Stimulated activated CD4-positive, alpha-beta T cell treated with anti-CD3 and anti-CD28 coated beads, Interleukin-1b, Interleukin-23, amount 100 ng/mL, for 24 hours (primary cell): Measurements from ENCODE around the gene KLHL29.

ENCODE experiments used
- DNase-seq, 4 experiments: peaks; one replicate each; pipeline ENCODE4 v3.0.0-alpha.2; 2020; ENCODE audit warnings: low read depth in 4 of 4, low spot score in 1 of 4

Gene KLHL29

DNA sequence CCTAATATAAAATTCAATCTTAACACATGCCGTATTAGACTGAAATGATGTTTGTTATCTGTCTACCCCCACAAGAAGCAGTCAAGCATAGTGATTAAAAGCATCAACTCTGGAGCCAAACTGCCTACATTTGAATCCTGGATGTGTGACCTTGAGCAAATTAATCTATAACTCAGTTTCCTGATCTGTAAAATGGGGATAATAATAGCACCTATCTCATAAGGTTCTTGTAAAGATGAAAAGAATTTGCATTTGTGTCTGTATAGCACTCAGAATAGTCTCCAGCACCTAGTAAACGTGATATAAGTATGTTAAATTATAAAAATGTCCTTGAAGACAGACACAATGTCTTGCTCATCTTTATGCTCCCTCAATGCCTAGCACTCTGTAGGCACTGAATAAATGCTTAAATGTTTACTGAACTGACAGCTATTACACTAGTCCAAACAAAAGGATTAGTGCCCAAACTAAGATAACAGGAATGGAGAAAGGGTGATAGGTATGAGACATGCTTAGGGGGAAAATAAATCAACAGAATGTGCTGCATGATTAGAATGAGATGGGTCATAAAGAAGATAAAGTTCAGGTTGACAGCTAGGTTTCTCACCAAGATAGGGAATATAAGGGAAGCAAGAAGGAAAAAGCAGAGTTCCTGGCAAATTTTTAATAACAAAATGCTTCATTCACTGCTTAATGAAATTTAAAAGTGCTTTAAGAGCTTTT is 361.3 kb downstream of the KLHL29 start:
- DNase-seq = no peak

DNA sequence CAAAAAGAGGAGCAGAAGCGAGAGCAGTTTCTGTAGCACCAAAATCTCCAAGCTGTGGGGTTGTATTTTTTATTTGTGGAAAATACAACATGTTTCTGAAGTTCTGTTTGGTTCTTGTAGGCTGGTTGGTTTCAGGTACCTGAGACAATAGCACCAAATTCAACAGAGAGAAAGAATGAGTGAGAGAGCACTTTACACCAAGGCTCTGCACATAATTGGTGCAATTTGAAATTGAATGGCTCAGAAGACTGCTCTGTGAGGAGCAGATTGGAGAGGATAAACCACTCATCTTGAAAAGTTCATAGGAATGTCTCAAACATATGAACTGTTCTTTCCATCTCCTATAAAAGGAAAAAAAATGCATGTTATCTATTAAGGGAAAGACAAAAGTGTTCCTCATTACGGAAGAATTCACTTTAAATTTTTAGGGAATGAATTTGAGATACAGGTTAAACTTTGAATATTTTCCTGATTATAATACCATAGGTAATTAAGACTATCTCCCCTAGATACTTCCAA is 366.8 kb downstream of the KLHL29 start:
- DNase-seq = no peak

DNA sequence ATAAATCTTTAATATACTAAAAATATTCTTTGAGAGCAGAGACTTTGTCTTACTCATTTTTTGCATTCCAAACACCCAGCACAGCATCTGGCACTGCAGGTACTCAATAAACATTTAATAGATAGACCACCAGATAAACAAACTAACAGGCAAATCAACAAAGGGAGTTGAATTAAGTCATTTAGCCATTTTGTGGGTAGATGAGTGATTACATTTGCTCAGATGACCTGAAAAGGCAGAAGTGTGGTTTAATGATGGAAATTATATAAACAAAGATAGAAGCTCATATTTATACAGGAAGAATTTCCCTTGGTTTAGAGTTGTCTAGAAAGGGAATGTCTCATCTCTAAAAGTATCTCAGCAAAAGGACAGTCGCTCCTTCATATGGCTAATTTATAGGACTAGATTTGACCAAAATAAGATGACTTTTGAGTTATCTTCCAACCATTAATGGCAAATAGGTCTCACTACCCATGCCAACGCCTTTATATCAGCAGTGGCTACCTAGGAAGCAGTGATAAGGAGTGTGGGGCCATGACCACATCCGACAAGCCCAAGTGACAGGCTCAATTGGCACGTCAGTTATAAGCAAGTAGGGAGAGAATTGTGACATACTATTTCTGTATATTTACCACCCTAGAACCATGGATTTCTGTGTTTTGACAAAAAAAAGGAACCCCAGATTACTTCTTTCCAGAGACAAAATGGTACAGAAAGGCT is 368.5 kb downstream of the KLHL29 start:
- no peak for DNase-seq

DNA sequence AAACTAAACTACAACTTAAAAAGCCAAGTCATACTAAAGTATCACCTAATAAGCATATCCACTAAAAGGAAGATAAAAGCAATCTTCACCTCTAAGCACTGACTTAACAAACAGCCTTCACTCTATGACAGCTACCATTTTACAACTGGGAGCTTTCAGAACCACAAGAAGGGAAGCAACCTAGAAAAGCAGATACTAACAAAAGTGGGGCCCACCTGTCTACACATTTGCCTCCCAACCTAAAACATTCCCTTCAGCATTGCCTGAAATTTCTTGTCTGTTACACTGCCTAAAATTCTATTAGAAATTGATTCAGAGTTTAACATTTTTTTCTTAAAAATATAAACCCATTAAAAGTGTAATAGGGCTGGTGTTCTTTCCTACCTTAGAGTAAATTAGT is 370.0 kb downstream of the KLHL29 start:
- DNase-seq = no peak

DNA sequence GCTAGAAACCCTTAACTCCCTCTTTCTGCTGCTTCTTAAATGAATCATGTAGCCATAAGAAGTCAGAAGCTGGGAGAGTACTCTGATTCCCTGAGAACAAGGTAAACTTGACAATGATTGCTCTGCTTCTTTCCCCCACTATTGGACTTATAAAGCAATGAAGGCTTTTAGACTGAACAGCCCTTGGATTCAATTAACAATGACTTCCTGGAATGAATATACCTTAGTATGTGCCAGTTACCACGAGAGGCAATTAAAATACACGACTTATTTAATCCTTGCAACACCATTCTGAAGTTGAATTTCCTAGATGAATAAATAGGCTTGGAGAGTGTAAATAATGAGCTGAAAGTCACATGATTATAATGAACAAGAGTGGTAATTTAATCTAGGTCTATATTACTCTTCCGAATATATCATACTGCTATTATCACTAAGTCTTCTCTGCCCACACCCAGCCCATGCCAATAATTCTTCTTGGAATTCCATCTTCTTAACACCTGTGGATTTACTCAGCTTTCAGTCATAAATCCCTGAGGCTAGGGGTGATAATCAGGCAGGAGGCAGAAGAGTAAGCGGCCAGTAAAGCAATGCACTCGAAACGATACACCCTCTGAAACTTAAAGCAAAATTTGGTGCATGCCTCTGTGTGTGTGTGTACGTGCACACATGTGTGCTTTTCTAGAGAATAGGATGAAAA is 371.8 kb downstream of the KLHL29 start:
- no peak for DNase-seq

DNA sequence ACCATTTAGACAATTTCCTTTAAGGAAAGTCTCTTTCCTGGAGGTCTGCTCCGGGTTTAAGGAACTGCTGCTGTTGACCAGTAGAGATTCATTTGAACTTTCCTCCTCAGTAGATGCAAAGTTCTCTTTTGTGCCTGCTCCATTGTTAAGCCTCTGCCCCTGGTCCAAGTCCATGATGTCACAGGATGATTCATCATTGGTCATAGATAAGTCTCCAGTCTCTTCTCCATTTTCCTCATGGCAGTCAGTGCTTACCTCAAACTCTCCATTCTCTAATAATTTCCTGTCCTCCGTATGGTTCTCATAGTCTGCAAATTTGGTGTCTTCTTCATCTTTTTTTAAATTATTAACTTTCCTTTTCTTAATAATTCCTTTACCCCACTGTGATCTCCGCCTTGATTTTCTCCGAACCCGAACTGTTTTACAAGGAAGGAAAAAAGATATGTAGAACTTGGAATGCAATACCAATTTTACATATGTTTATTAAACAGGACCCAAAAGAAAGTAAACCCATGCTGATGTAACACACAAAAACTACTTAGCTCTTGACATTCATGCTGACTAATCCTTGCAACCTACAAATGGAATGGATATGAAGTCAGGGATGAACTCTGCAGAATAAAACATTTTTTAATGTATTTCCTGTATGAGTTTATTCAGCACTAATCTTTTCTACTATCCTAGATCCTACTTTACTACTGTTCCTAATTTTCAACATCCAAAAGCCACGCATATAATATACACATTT is 372.9 kb downstream of the KLHL29 start:
- DNase-seq = no peak
